OCI-LY1 (cell line): ENCODE data around the gene FN3K.
"Not testable (repeated sequence)": the region's sequence is repeated elsewhere in the genome, so short reads cannot be mapped to it uniquely, and the experiment has no call there.

Experiments used
- H2AFZ ChIP-seq: fragments of 200-600 bp; sonication (generic), shearing (Covaris generic); 2 replicates; pipeline ENCODE4 v1.6.0; 2014; ENCODE audit warnings: antibody characterized with exemption, mild to moderate bottlenecking, low read length
- H3F3A ChIP-seq: fragments of 200-600 bp; sonication (generic), shearing (Covaris generic); 2 replicates; pipeline ENCODE4 v1.6.0; 2014; ENCODE audit warnings: mild to moderate bottlenecking, antibody characterized with exemption, low read length, moderate library complexity; ENCODE audit not compliant: insufficient read depth
- H3K27ac ChIP-seq: fragments of 200-600 bp; sonication (generic); 2 replicates; pipeline ENCODE4 v1.5.1; 2014; ENCODE audit warnings: low read length, mixed run types, mild to moderate bottlenecking, low read depth; ENCODE audit not compliant: poor library complexity, severe bottlenecking
- H3K27me3 ChIP-seq: fragments of 200-600 bp; sonication (generic); 2 replicates; pipeline ENCODE4 v1.6.0; 2014; ENCODE audit warnings: antibody characterized with exemption, mild to moderate bottlenecking, low read length, moderate library complexity; ENCODE audit not compliant: insufficient read depth
- H3K36me3 ChIP-seq: fragments of 200-600 bp; sonication (generic); 2 replicates; pipeline ENCODE4 v1.6.1; 2014; ENCODE audit warnings: mild to moderate bottlenecking, antibody characterized with exemption, low read length, moderate library complexity, mixed read lengths; ENCODE audit not compliant: insufficient read depth
- H3K4me1 ChIP-seq: fragments of 200-600 bp; sonication (generic); 2 replicates; pipeline ENCODE4 v1.5.1; 2014; ENCODE audit warnings: mild to moderate bottlenecking, low read length, moderate library complexity; ENCODE audit not compliant: insufficient read depth, severe bottlenecking
- H3K4me2 ChIP-seq: fragments of 200-600 bp; sonication (generic), shearing (Covaris generic); 2 replicates; pipeline ENCODE4 v1.6.1; 2014; ENCODE audit warnings: low read length
- H3K4me3 ChIP-seq: fragments of 200-600 bp; sonication (generic); 2 replicates; pipeline ENCODE4 v1.5.1; 2014; ENCODE audit warnings: low read length, low read depth, mild to moderate bottlenecking, mixed read lengths; ENCODE audit not compliant: poor library complexity, severe bottlenecking
- H3K79me2 ChIP-seq: fragments of 200-600 bp; shearing (Covaris generic); 2 replicates; pipeline ENCODE4 v1.6.1; 2016; ENCODE audit warnings: mixed run types, low read length, mixed read lengths; ENCODE audit not compliant: insufficient read depth
- H3K9ac ChIP-seq: fragments of 200-600 bp; sonication (generic), shearing (Covaris generic); 2 replicates; pipeline ENCODE4 v1.6.1; 2014; ENCODE audit warnings: mild to moderate bottlenecking, low read length, mixed read lengths
- H3K9me2 ChIP-seq: fragments of 200-600 bp; sonication (generic), shearing (Covaris generic); 2 replicates; pipeline ENCODE4 v1.6.1; 2014; ENCODE audit warnings: low read depth, mild to moderate bottlenecking, low read length, mixed read lengths
- H3K9me3 ChIP-seq: fragments of 200-600 bp; shearing (Covaris generic); 2 replicates; pipeline ENCODE4 v1.6.1; 2014; ENCODE audit warnings: low read length, mixed read lengths
- H4K20me1 ChIP-seq: fragments of 200-600 bp; sonication (generic), shearing (Covaris generic); 2 replicates; pipeline ENCODE4 v1.6.0; 2016; ENCODE audit warnings: mild to moderate bottlenecking, low read length; ENCODE audit not compliant: insufficient read depth
- EZH2 ChIP-seq: fragments of 200-600 bp; sonication (generic), shearing (Covaris generic); IDR thresholded peaks from 2 replicates; pipeline ENCODE4 v1.8.0; 2017; ENCODE audit warnings: borderline replicate concordance, mixed run types, mild to moderate bottlenecking, antibody characterized with exemption, low read length, moderate library complexity, mixed read lengths
- TF ChIP-seq, protein P1 (sequence below): fragments of 200-600 bp; sonication (generic), shearing (Covaris generic); IDR thresholded peaks from 2 replicates; pipeline ENCODE4 v1.5.1; 2017; ENCODE audit warnings: mild to moderate bottlenecking, antibody characterized with exemption, low read length, moderate library complexity, mixed read lengths

FN3K gene

DNA sequence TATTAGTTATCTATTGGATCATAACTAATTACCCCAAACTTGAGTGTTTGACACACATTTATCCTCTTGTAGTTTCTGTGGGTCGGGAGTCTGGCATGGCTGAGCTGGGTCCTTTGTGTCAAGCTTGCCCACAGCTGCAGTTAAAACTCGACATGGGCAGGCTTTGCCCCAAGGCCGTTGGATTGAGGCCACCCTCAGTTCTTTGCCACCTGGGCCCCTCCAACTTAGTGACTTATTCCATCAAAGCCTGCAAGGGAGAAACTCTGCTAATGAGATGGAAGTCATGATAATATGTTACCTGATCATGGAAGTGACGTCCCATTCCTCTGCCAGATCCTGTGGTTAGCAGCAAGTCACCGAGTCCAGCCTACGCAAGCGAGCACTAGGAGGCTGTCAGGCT lies 33.6 kb downstream of the FN3K start:
- Histone ChIP-seq H3K27me3 (no peaks in the 10 kb centered on the region), H4K20me1 (no peaks in the 10 kb centered on the region), H3K4me1 (no peaks in the 10 kb centered on the region), H3K36me3 (peaks cover 53% of the 10 kb centered on the region), H3K27ac (no peak overlapping the region), H2AFZ (no peak overlapping the region), H3K9me3 (no peaks in the 10 kb centered on the region), H3K4me3 (no peak overlapping the region), H3K4me2 (no peak overlapping the region), H3F3A (no peaks in the 10 kb centered on the region), H3K9me2 (no peaks in the 10 kb centered on the region), H3K9ac (no peak overlapping the region), H3K79me2 (no peaks in the 10 kb centered on the region)
- TF ChIP-seq, protein P1, sequence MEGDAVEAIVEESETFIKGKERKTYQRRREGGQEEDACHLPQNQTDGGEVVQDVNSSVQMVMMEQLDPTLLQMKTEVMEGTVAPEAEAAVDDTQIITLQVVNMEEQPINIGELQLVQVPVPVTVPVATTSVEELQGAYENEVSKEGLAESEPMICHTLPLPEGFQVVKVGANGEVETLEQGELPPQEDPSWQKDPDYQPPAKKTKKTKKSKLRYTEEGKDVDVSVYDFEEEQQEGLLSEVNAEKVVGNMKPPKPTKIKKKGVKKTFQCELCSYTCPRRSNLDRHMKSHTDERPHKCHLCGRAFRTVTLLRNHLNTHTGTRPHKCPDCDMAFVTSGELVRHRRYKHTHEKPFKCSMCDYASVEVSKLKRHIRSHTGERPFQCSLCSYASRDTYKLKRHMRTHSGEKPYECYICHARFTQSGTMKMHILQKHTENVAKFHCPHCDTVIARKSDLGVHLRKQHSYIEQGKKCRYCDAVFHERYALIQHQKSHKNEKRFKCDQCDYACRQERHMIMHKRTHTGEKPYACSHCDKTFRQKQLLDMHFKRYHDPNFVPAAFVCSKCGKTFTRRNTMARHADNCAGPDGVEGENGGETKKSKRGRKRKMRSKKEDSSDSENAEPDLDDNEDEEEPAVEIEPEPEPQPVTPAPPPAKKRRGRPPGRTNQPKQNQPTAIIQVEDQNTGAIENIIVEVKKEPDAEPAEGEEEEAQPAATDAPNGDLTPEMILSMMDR = no peak
- no peak for TF ChIP-seq EZH2

DNA sequence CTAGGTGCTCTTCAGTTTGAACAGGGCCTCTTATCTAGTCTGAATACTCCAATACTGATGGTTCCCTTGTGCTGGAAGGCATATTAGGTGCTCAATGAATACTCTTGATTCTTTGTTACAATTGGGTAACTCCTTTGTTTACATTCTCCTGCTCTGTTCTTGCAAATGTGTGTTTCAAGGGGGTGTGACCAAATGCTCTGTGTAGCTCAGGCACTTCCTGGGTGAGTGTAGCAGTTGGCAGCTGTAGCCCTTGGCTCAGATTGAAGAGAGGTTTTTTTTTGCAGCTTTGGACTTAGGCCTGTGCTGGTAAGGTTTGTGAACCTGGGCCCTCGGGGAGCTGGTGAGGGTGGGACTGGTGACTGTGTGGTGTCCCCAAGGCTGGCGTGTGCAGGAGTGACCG lies 36.6 kb downstream of the FN3K start:
- Histone ChIP-seq H3K36me3 (peaks cover 38% of the 10 kb centered on the region), H3K27me3 (no peaks in the 10 kb centered on the region), H3K9ac (no peak overlapping the region), H3K4me3 (no peak overlapping the region), H4K20me1 (no peaks in the 10 kb centered on the region), H3K79me2 (no peaks in the 10 kb centered on the region), H3K4me2 (no peak overlapping the region), H2AFZ (no peak overlapping the region), H3K9me2 (no peaks in the 10 kb centered on the region), H3K4me1 (peaks cover 22% of the 10 kb centered on the region), H3K9me3 (no peaks in the 10 kb centered on the region), H3F3A (no peaks in the 10 kb centered on the region), H3K27ac (no peak overlapping the region)
- TF ChIP-seq EZH2 = no peak
- TF ChIP-seq, protein P1 = no peak

DNA sequence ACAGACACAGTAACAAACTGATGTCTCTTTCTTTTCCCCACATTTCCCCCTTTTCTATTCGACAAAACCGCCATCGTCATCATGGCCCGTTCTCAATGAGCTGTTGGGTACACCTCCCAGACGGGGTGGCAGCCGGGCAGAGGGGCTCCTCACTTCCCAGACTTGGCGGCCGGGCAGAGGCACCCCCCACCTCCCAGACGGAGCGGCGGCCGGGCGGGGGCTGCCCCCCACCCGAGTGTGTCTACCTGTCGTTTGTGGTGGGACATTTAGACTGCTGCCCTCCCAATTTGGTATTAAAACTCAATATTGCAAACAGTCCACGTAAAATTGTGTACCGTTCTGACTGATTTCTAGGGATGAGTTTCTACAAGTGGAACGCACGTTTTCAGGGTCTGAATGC lies 39.0 kb downstream of the FN3K start:
- Histone ChIP-seq H3K4me1 (peaks cover 22% of the 10 kb centered on the region), H3K4me2 (peak overlapping the region; percentile 39; the same call in 1 of the 2 replicates), H3K36me3 (peaks cover 22% of the 10 kb centered on the region)
- H3K27me3 ChIP-seq, H3K9me3 ChIP-seq, H3K27ac ChIP-seq, H3K9ac ChIP-seq, H3K9me2 ChIP-seq, H2AFZ ChIP-seq, H3F3A ChIP-seq, H4K20me1 ChIP-seq, H3K4me3 ChIP-seq, H3K79me2 ChIP-seq: not testable (repeated sequence)

DNA sequence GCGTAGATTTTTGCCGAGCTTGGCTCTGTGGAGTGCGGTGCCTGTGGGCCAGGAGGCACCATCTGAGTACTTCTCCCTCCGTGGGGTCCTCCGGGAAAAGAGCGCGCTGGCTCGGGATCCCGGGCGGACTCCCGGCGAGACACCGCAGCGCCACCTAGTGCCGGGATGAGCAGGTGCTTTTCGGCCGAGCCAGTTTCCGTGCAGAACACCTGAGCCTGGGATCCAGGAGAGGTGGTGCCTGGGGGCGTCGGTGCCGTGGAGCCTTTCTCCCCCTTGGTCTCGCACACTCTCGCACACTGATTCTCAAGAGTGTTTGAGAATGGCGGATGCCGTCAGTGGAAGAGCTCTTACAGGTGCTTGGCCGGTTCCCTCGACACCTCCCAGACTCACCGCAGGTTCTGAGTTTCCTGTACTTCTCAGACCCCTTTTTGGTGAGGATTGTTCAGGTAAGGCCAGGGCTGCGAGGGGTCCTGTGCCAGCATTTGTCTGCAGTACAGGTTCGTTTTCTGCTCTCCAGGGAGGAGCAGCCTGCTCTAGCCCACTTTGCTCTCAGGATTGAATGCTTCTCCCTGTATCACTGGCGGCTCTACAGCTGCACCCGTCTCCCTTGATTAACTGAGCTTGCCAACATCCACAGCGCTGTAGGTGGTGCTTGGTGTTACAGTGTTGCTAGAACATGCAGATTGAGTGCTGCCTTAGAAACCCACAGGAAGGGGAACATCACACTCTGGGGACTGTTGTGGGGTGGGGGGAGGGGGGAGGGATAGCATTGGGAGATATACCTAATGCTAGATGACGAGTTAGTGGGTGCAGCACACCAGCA lies 39.8 kb downstream of the FN3K start:
- no peak overlapping the region; the same call in 1 of the 2 replicates for H3K9ac ChIP-seq
- no peaks in the 10 kb centered on the region for H4K20me1 ChIP-seq
- H3K9me3 ChIP-seq = no peaks in the 10 kb centered on the region
- H3K79me2 ChIP-seq = no peaks in the 10 kb centered on the region
- H3K4me3 ChIP-seq = peak overlapping the region; percentile 3
- H3F3A ChIP-seq = no peaks in the 10 kb centered on the region
- peaks cover 22% of the 10 kb centered on the region for H3K4me1 ChIP-seq
- no peak overlapping the region for H2AFZ ChIP-seq
- no peaks in the 10 kb centered on the region for H3K27me3 ChIP-seq
- H3K4me2 ChIP-seq = peak overlapping the region; percentile 39; the same call in 1 of the 2 replicates
- no peaks in the 10 kb centered on the region for H3K9me2 ChIP-seq
- TF ChIP-seq, protein P1 = peak; percentile 98
- TF ChIP-seq EZH2 = no peak
- H3K36me3 ChIP-seq = peaks cover 15% of the 10 kb centered on the region
- peak overlapping the region; percentile 57 for H3K27ac ChIP-seq
